ENCODE measurements around the gene TFPI2. TPM values are rescaled to one million over a fixed set of nuclear protein-coding genes. Genes with fewer than 3 reads are reported as not detected.

Gene TFPI2
- total RNA-seq, 1 experiment from 2014 or later, result 1.7 TPM

DNA sequence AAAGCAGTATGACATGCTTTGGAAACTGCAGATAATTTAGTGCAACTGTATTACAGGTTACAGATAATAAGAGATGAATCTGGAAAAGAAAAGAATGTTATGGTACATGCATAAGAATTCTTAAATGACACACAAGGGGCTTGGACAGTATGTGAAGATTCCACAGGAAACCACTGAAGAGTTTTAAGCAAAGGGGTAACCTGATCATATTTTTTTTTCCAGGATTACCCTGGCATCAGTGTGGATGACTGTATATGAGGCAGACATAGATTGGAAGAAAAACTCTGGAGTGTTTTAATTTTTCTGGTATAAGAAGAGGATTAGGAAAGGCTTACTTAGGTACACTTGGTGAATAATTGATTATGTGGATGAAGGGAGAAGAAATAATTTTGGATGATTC is 8.1 kb downstream of the TFPI2 start:
- Histone ChIP-seq H3K27me3 (no peaks in the 10 kb centered on the region), H3K4me3 (no peak overlapping the region), H3K9me3 (no peaks in the 10 kb centered on the region), H3K36me3 (no peaks in the 10 kb centered on the region)
- no peak for DNase-seq

DNA sequence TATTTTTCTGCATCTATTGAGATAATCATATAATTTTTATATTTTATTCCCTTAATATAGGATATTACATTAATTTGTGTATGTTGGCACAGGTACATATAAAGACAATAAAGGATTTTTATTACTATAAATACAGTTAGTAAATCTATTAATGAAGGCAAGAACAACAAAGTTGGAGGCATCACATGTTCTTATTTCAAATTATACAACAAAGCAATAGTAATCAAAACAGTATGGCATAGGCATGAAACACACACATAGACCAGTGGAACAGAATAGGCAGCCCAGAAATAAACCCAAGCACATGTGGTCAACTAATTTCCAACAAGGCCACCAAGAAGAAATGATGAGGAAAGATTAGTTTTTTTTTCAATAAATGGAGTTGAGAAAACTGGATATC is 11.2 kb downstream of the TFPI2 start:
- Histone ChIP-seq H3K4me3 (no peak overlapping the region), H3K36me3 (no peaks in the 10 kb centered on the region), H3K9me3 (no peaks in the 10 kb centered on the region), H3K27me3 (no peaks in the 10 kb centered on the region)
- DNase-seq, result no peak

GRCh38 chr7:93877742-93878141 is 12.8 kb downstream of the TFPI2 start:
- H3K4me3 ChIP-seq, result no peak overlapping the region
- no peaks in the 10 kb centered on the region for H3K36me3 ChIP-seq
- no peak for DNase-seq
- no peaks in the 10 kb centered on the region for H3K27me3 ChIP-seq
- H3K9me3 ChIP-seq, result no peaks in the 10 kb centered on the region

- Histone ChIP-seq H3K36me3 (no peaks in the 10 kb centered on the region), H3K4me3 (no peak overlapping the region), H3K9me3 (no peaks in the 10 kb centered on the region), H3K27me3 (no peaks in the 10 kb centered on the region)
- DNase-seq, result no peak
Measured at GRCh38 chr7:93873998-93874574, 16.5 kb downstream of the TFPI2 start.

DNA sequence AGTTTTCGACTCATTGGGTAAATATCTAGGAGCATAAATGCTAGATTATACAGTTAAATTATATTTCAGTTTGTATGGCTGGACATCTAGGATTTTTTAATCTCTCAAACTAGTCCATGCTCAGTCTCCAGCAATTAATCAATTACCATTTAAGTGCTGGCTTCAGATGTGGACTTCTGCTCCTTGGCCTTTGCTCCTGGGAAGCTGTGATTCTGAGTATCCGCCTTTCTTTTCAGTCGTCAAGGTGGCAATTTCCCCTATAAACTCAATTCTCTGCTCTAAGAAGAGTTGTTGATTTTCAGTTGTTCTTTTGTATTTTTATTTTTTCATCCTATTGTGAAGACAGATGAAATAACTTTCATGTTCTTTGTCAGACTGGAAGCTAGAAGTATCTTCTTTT is 23.7 kb downstream of the TFPI2 start:
- H3K27me3 ChIP-seq, result no peaks in the 10 kb centered on the region
- H3K4me3 ChIP-seq, result no peak overlapping the region
- DNase-seq, result no peak
- no peaks in the 10 kb centered on the region for H3K9me3 ChIP-seq
- H3K36me3 ChIP-seq, result no peaks in the 10 kb centered on the region

- DNase-seq, result no peak
Measured at GRCh38 chr7:93862651-93863050, 27.9 kb downstream of the TFPI2 start.

DNA sequence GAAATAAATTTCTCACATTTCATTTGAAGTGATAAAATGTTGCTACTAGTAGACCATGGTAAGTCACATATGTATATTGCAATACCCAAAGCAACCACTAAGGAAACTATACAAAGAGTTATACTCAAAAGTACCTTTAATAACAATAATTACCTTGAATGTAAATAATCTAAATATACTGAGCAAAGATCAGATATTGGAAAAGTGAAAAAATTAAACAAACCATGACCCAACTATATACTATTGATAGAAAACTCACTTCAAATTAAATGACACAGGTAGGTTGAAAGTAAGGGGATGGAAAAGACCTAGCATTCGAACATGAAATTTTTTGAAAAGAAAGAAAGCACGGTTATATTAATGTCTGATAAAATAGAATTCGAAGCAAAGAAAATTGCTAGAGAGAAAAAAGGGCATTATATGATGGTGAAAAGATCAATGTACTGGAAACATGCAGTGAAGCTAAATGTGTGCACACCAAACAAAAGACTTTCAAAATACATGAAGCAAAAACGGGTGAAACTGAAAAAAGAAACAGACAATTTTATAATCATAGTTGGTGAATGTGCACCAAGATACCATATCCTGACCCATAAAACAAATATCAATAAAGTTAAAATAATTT is 29.1 kb downstream of the TFPI2 start:
- no peak for DNase-seq
- no peaks in the 10 kb centered on the region for H3K36me3 ChIP-seq
- H3K27me3 ChIP-seq, result no peaks in the 10 kb centered on the region
- no peaks in the 10 kb centered on the region for H3K9me3 ChIP-seq
- no peak overlapping the region for H3K4me3 ChIP-seq

More at GRCh38 chr7:93862651-93863050, 27.9 kb downstream of the TFPI2 start:
- Histone ChIP-seq H3K36me3 (no peaks in the 10 kb centered on the region), H3K27me3 (no peaks in the 10 kb centered on the region), H3K9me3 (no peaks in the 10 kb centered on the region), H3K4me3 (no peak overlapping the region)

- no peaks in the 10 kb centered on the region for H3K36me3 ChIP-seq
- H3K9me3 ChIP-seq, result no peaks in the 10 kb centered on the region
- DNase-seq, result no peak
Measured at GRCh38 chr7:93860261-93860660, 30.3 kb downstream of the TFPI2 start.

GRCh38 chr7:93858857-93859256 is 31.7 kb downstream of the TFPI2 start:
- no peaks in the 10 kb centered on the region for H3K36me3 ChIP-seq
- H3K9me3 ChIP-seq, result no peaks in the 10 kb centered on the region
- H3K27me3 ChIP-seq, result no peaks in the 10 kb centered on the region
- DNase-seq, result no peak
- no peak overlapping the region for H3K4me3 ChIP-seq

More at GRCh38 chr7:93860261-93860660, 30.3 kb downstream of the TFPI2 start:
- Histone ChIP-seq H3K4me3 (no peak overlapping the region), H3K27me3 (no peaks in the 10 kb centered on the region)

GRCh38 chr7:93856323-93856722 is 34.2 kb downstream of the TFPI2 start:
- DNase-seq, result no peak

DNA sequence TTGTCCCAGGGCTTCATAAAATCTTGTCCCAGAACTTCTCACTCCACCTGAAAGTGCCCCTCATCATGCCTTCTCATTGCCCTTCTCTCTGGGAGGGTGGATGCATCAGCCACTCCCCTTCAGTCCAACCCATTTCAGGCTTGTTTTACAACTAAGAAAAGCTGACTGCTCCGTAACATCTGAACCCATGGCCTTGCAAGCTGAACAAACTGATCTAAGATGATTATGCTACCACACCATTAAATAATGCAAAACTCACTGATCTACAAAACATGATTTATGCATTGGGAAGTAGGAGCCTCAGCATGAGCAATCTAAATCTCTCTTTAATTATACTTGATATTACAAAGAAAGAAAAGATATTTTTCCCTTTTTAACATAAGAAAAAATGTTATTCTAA is 34.8 kb downstream of the TFPI2 start:
- no peak overlapping the region for H3K4me3 ChIP-seq
- no peaks in the 10 kb centered on the region for H3K36me3 ChIP-seq
- no peaks in the 10 kb centered on the region for H3K27me3 ChIP-seq
- no peak for DNase-seq
- H3K9me3 ChIP-seq, result no peaks in the 10 kb centered on the region

More at GRCh38 chr7:93856323-93856722, 34.2 kb downstream of the TFPI2 start:
- Histone ChIP-seq H3K4me3 (no peak overlapping the region), H3K36me3 (no peaks in the 10 kb centered on the region), H3K9me3 (no peaks in the 10 kb centered on the region), H3K27me3 (no peaks in the 10 kb centered on the region)

DNA sequence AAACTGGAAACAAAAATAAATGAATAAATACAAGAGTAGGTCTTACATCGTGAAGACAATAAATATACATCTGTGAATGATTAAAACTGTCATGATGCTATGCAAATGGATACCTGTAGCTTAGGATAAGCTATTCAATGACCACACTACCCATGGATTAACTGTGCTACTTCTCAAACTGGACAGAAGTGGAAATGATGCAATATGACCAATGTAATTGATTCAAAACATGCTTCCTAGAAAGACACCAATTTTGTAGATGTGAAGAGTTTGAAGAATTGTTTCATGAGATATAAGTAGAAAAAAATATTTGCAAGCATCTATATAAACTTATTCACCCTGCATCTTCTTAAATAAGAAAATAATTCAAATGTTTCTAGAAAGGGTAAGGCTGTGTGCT is 36.1 kb downstream of the TFPI2 start:
- no peaks in the 10 kb centered on the region for H3K36me3 ChIP-seq
- no peaks in the 10 kb centered on the region for H3K9me3 ChIP-seq
- no peak overlapping the region for H3K4me3 ChIP-seq
- DNase-seq, result no peak
- no peaks in the 10 kb centered on the region for H3K27me3 ChIP-seq

GRCh38 chr7:93851536-93851935 is 39.0 kb downstream of the TFPI2 start:
- DNase-seq, result no peak
- Histone ChIP-seq H3K4me3 (no peak overlapping the region), H3K36me3 (no peaks in the 10 kb centered on the region), H3K9me3 (no peaks in the 10 kb centered on the region), H3K27me3 (no peaks in the 10 kb centered on the region)

DNA sequence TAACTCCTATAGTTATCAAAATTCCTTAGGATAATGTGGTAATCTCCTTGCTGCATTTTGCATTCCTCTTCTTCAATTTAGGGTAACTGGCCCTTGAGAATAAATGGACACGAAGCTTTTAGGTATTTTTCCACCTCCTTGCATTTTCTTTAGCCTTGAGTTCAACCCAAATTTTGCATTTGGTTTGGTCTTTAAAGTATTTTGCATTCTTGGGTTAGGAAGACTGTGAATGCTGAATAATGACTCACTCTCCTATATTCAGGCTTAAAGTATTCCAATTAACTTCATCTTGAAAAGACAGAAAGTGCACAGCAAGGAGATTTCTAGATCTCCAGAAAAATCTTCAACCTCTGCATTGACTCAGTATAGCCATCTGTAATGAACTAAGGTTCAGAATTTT is 47.3 kb downstream of the TFPI2 start:
- H3K36me3 ChIP-seq, result no peaks in the 10 kb centered on the region
- H3K4me3 ChIP-seq, result no peak overlapping the region
- no peak for DNase-seq
- no peaks in the 10 kb centered on the region for H3K27me3 ChIP-seq
- H3K9me3 ChIP-seq, result no peaks in the 10 kb centered on the region

GRCh38 chr7:93838966-93839365 is 51.6 kb downstream of the TFPI2 start:
- DNase-seq, result no peak
- H3K27me3 ChIP-seq, result no peaks in the 10 kb centered on the region
- no peaks in the 10 kb centered on the region for H3K9me3 ChIP-seq
- H3K4me3 ChIP-seq, result no peak overlapping the region
- H3K36me3 ChIP-seq, result no peaks in the 10 kb centered on the region

DNA sequence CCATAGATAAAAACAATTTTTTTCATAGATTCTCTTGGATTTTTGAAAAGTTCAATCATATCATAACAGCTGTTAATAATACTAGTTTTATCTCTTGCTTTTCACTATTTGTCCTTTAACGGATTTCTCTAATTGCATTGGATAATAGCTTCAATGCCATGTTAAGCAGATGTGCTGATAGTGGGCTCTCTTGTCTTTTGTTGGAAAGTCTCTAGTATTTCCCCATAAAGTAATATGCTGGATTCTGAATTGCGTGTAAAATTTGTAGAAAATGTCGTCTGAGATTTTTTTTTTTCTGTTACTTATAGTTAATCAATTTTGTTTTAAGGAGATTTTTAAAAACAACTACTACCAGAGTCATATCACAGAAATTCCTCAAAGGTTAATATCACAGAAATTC is 53.3 kb downstream of the TFPI2 start:
- DNase-seq, result no peak
- H3K9me3 ChIP-seq, result no peaks in the 10 kb centered on the region
- peaks cover 5% of the 10 kb centered on the region; the same call in 1 of the 2 replicates for H3K27me3 ChIP-seq
- no peak overlapping the region for H3K4me3 ChIP-seq
- no peaks in the 10 kb centered on the region for H3K36me3 ChIP-seq

DNA sequence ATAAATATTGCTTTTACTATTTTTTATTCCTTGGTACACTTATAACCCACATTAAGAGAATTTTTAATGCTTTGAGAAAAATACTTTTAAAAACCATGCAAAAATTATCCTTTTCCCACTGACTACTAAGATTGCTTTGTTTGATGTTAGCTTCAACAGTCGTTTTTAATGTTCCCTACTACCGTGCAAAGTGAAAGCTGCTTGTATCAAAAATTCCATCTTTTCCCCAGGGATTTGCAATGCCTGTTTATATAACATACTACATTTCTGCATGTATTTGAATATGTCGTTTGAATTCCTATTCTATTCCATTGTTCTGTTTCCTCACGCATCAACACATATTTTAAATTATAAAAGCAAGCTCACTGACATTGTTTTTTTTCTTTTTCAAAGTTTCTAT is 54.4 kb downstream of the TFPI2 start:
- peaks cover 5% of the 10 kb centered on the region; the same call in 1 of the 2 replicates for H3K27me3 ChIP-seq
- DNase-seq, result no peak
- H3K9me3 ChIP-seq, result no peaks in the 10 kb centered on the region
- H3K4me3 ChIP-seq, result no peak overlapping the region
- H3K36me3 ChIP-seq, result no peaks in the 10 kb centered on the region

- Histone ChIP-seq H3K4me3 (no peak overlapping the region), H3K9me3 (no peaks in the 10 kb centered on the region), H3K36me3 (no peaks in the 10 kb centered on the region), H3K27me3 (peaks cover 5% of the 10 kb centered on the region; the same call in 1 of the 2 replicates)
- DNase-seq, result no peak
Measured at GRCh38 chr7:93835702-93836101, 54.9 kb downstream of the TFPI2 start.
